ENCODE results near the gene CXorf66. TPM values are rescaled to one million over a fixed set of nuclear protein-coding genes. Genes with fewer than 3 reads are reported as not detected.
"Not testable (repeated sequence)": the region's sequence is repeated elsewhere in the genome, so short reads cannot be mapped to it uniquely, and the experiment has no call there.

The CXorf66 gene
- total RNA-seq, 1 donor from 2014 or later, result not detected

GRCh38 chrX:139972113-139972512, 6.8 kb upstream of the CXorf66 start:
- Mint-ChIP-seq H3K4me3 (ENCODE audit: unreplicated experiment) (no peak overlapping the region), H3K27ac (ENCODE audit: unreplicated experiment) (no peak overlapping the region), H3K4me1 (ENCODE audit: unreplicated experiment) (no peaks in the 10 kb centered on the region), H3K9me3 (ENCODE audit: unreplicated experiment) (no peaks in the 10 kb centered on the region), H3K27me3 (ENCODE audit: unreplicated experiment) (peaks cover 1% of the 10 kb centered on the region), H3K36me3 (ENCODE audit: low read depth, unreplicated experiment) (no peaks in the 10 kb centered on the region)
- no peak for TF ChIP-seq CTCF (IDR thresholded peaks at IDR 0.05; ENCODE audit: unreplicated experiment)
- DNase-seq (ENCODE audit: low spot score), result no peak

GRCh38 chrX:139971394-139971749, 6.1 kb upstream of the CXorf66 start:
- DNase-seq (ENCODE audit: low spot score), result no peak
- no peak for TF ChIP-seq CTCF (IDR thresholded peaks at IDR 0.05; ENCODE audit: unreplicated experiment)

GRCh38 chrX:139969286-139969685, 4.0 kb upstream of the CXorf66 start:
- peaks cover 1% of the 10 kb centered on the region for H3K27me3 Mint-ChIP-seq (ENCODE audit: unreplicated experiment)
- no peaks in the 10 kb centered on the region for H3K4me1 Mint-ChIP-seq (ENCODE audit: unreplicated experiment)
- no peak for TF ChIP-seq CTCF (IDR thresholded peaks at IDR 0.05; ENCODE audit: unreplicated experiment)
- H3K9me3 Mint-ChIP-seq (ENCODE audit: unreplicated experiment), result no peaks in the 10 kb centered on the region
- no peak overlapping the region for H3K27ac Mint-ChIP-seq (ENCODE audit: unreplicated experiment)
- no peak for DNase-seq (ENCODE audit: low spot score)
- H3K36me3 Mint-ChIP-seq (ENCODE audit: low read depth, unreplicated experiment), result no peaks in the 10 kb centered on the region
- H3K4me3 Mint-ChIP-seq (ENCODE audit: unreplicated experiment), result no peak overlapping the region

More at GRCh38 chrX:139971394-139971749, 6.1 kb upstream of the CXorf66 start:
- Mint-ChIP-seq H3K4me1 (ENCODE audit: unreplicated experiment) (no peaks in the 10 kb centered on the region), H3K27ac (ENCODE audit: unreplicated experiment) (no peak overlapping the region), H3K9me3 (ENCODE audit: unreplicated experiment) (no peaks in the 10 kb centered on the region), H3K27me3 (ENCODE audit: unreplicated experiment) (peaks cover 1% of the 10 kb centered on the region), H3K36me3 (ENCODE audit: low read depth, unreplicated experiment) (no peaks in the 10 kb centered on the region), H3K4me3 (ENCODE audit: unreplicated experiment) (no peak overlapping the region)

GRCh38 chrX:139967750-139968149, 2.4 kb upstream of the CXorf66 start:
- no peak overlapping the region for H3K4me3 Mint-ChIP-seq (ENCODE audit: unreplicated experiment)
- H3K27me3 Mint-ChIP-seq (ENCODE audit: unreplicated experiment), result peaks cover 1% of the 10 kb centered on the region
- no peaks in the 10 kb centered on the region for H3K36me3 Mint-ChIP-seq (ENCODE audit: low read depth, unreplicated experiment)
- no peak overlapping the region for H3K27ac Mint-ChIP-seq (ENCODE audit: unreplicated experiment)
- H3K4me1 Mint-ChIP-seq (ENCODE audit: unreplicated experiment), result no peaks in the 10 kb centered on the region
- no peaks in the 10 kb centered on the region for H3K9me3 Mint-ChIP-seq (ENCODE audit: unreplicated experiment)
- DNase-seq (ENCODE audit: low spot score), result no peak
- no peak for TF ChIP-seq CTCF (IDR thresholded peaks at IDR 0.05; ENCODE audit: unreplicated experiment)

- Mint-ChIP-seq H3K9me3 (ENCODE audit: unreplicated experiment) (no peaks in the 10 kb centered on the region), H3K36me3 (ENCODE audit: low read depth, unreplicated experiment) (no peaks in the 10 kb centered on the region), H3K27ac (ENCODE audit: unreplicated experiment) (no peak overlapping the region), H3K4me3 (ENCODE audit: unreplicated experiment) (no peak overlapping the region), H3K4me1 (ENCODE audit: unreplicated experiment) (no peaks in the 10 kb centered on the region), H3K27me3 (ENCODE audit: unreplicated experiment) (peaks cover 1% of the 10 kb centered on the region)
- TF ChIP-seq CTCF (IDR thresholded peaks at IDR 0.05; ENCODE audit: unreplicated experiment), result peak; percentile 26
- no peak for DNase-seq (ENCODE audit: low spot score)
Measured at GRCh38 chrX:139967300-139967699, 2.0 kb upstream of the CXorf66 start.

GRCh38 chrX:139966159-139966558, 838 bp upstream of the CXorf66 start:
- not testable (repeated sequence) for H3K36me3 Mint-ChIP-seq (ENCODE audit: low read depth, unreplicated experiment); H3K4me1 Mint-ChIP-seq (ENCODE audit: unreplicated experiment); H3K27ac Mint-ChIP-seq (ENCODE audit: unreplicated experiment); H3K4me3 Mint-ChIP-seq (ENCODE audit: unreplicated experiment); H3K9me3 Mint-ChIP-seq (ENCODE audit: unreplicated experiment); H3K27me3 Mint-ChIP-seq (ENCODE audit: unreplicated experiment)
- DNase-seq (ENCODE audit: low spot score), result peak; percentile 4

GRCh38 chrX:139961091-139961490, 4.2 kb downstream of the CXorf66 start:
- not testable (repeated sequence) for H3K36me3 Mint-ChIP-seq (ENCODE audit: low read depth, unreplicated experiment); DNase-seq (ENCODE audit: low spot score); H3K27me3 Mint-ChIP-seq (ENCODE audit: unreplicated experiment); H3K9me3 Mint-ChIP-seq (ENCODE audit: unreplicated experiment); H3K4me3 Mint-ChIP-seq (ENCODE audit: unreplicated experiment); H3K27ac Mint-ChIP-seq (ENCODE audit: unreplicated experiment); H3K4me1 Mint-ChIP-seq (ENCODE audit: unreplicated experiment)
